IMR-90 (cell line): ENCODE measurements around the gene RAB36. TPM values are rescaled to one million over a fixed set of nuclear protein-coding genes. Genes with fewer than 3 reads are reported as not detected.
A peak's percentile ranks its signal among the peaks of the same experiment; 100 is the strongest.

Experiments used
- ATAC-seq: fragments of 200-7000 bp; cut with Tn5 transposase; 2 replicates; pipeline ENCODE4 v1.9.1; 2020; ENCODE audit warnings: low read depth, mild to moderate bottlenecking, moderate library complexity
- BruUV-seq: library from RNA; stranded (reverse); fragments of 400-500 nt; replicated peaks from 2 replicates; lab custom pipeline; 2021; lab: Mats Ljungman, UMichigan
- CTCF ChIA-PET: fragments of 300-600 bp; formaldehyde crosslinking; extraction: SDS; loops from one replicate; lab custom pipeline; 2021; ENCODE audit warnings: antibody characterized with exemption; lab: Yijun Ruan, JAX
- POLR2A ChIA-PET: fragments of 300-600 bp; sonication (Branson Sonifier 250); formaldehyde crosslinking; loops from one replicate; lab custom pipeline; 2022; ENCODE audit warnings: antibody characterized with exemption; ENCODE audit not compliant: unreplicated experiment; lab: Charles Lee
- DNase-seq: peaks from one replicate; pipeline ENCODE4 v3.0.0; 2013
- H2AFZ ChIP-seq: replicated peaks from 2 replicates; pipeline ENCODE3; 2013; ENCODE audit warnings: low read length, mild to moderate bottlenecking; ENCODE audit not compliant: poor library complexity
- H2AK5ac ChIP-seq: 2 replicates; pipeline ENCODE4 v1.6.1; 2013; ENCODE audit warnings: low read depth, low read length, inconsistent platforms
- H2AK9ac ChIP-seq: replicated peaks from 2 replicates; pipeline ENCODE3; 2013; ENCODE audit warnings: mild to moderate bottlenecking, low read depth, low read length, moderate library complexity; ENCODE audit not compliant: poor library complexity
- H2BK120ac ChIP-seq: 2 replicates; pipeline ENCODE4 v1.6.1; 2013; ENCODE audit warnings: low read depth, low read length, inconsistent platforms
- H2BK15ac ChIP-seq: 3 replicates; pipeline ENCODE4 v1.6.1; 2013; ENCODE audit warnings: low read depth, low read length, inconsistent platforms
- H2BK20ac ChIP-seq: 2 replicates; pipeline ENCODE4 v1.6.1; 2013; ENCODE audit warnings: low read depth, mild to moderate bottlenecking, inconsistent platforms, low read length, moderate library complexity
- H2BK5ac ChIP-seq: 2 replicates; pipeline ENCODE4 v1.6.1; 2013; ENCODE audit warnings: mild to moderate bottlenecking, low read depth, low read length, inconsistent platforms; ENCODE audit not compliant: poor library complexity, severe bottlenecking
- H3K14ac ChIP-seq: replicated peaks from 2 replicates; pipeline ENCODE4 v1.6.1; 2013; ENCODE audit warnings: low read depth, low read length, inconsistent platforms
- H3K18ac ChIP-seq: 2 replicates; pipeline ENCODE4 v1.6.1; 2013; ENCODE audit warnings: low read depth, low read length, control low read depth
- H3K23ac ChIP-seq: 2 replicates; pipeline ENCODE4 v1.6.1; 2013; ENCODE audit warnings: low read depth, low read length, inconsistent platforms
- H3K27ac ChIP-seq: 2 replicates; pipeline ENCODE4 v1.5.1; 2013; ENCODE audit warnings: mild to moderate bottlenecking, control low read depth, low read length; ENCODE audit not compliant: insufficient read depth
- H3K27me3 ChIP-seq: 2 replicates; pipeline ENCODE4 v1.6.1; 2013; ENCODE audit warnings: low read length; ENCODE audit not compliant: control insufficient read depth, insufficient read depth
- H3K36me3 ChIP-seq: 2 replicates; pipeline ENCODE4 v1.6.1; 2013; ENCODE audit warnings: low read length, mixed read lengths; ENCODE audit not compliant: control insufficient read depth, insufficient read depth
- H3K4ac ChIP-seq: 2 replicates; pipeline ENCODE4 v1.6.1; 2013; ENCODE audit warnings: low read depth, low read length, inconsistent platforms
- H3K4me1 ChIP-seq: 2 replicates; pipeline ENCODE4 v1.6.1; 2013; ENCODE audit warnings: low read length, mixed read lengths; ENCODE audit not compliant: control insufficient read depth, insufficient read depth
- H3K4me2 ChIP-seq: 2 replicates; pipeline ENCODE4 v1.6.1; 2013; ENCODE audit warnings: low read depth, mild to moderate bottlenecking, control low read depth, low read length, moderate library complexity
- H3K4me3 ChIP-seq: 2 replicates; pipeline ENCODE4 v1.5.1; 2013; ENCODE audit warnings: low read depth, mild to moderate bottlenecking, control low read depth, low read length, moderate library complexity; ENCODE audit not compliant: insufficient read depth
- H3K56ac ChIP-seq: 2 replicates; pipeline ENCODE4 v1.6.1; 2013; ENCODE audit warnings: low read length, inconsistent platforms; ENCODE audit not compliant: insufficient read depth; ENCODE audit errors: extremely low read depth
- H3K79me1 ChIP-seq, 2 experiments: 2 replicates each; pipeline ENCODE4 v1.6.1; 2013; ENCODE audit warnings: low read length in 2 of 2, inconsistent platforms in 1 of 2, low read depth in 1 of 2
- H3K9ac ChIP-seq: 2 replicates; pipeline ENCODE4 v1.6.1; 2013; ENCODE audit warnings: low read depth, low read length, control low read depth
- H3K9me1 ChIP-seq: 2 replicates; pipeline ENCODE4 v1.6.1; 2013; ENCODE audit warnings: low read length, inconsistent platforms; ENCODE audit not compliant: insufficient read depth
- H3K9me3 ChIP-seq: 2 replicates; pipeline ENCODE4 v1.6.1; 2013; ENCODE audit warnings: low read length; ENCODE audit not compliant: control insufficient read depth, insufficient read depth
- H4K20me1 ChIP-seq: 2 replicates; pipeline ENCODE4 v1.6.1; 2013; ENCODE audit warnings: low read length, inconsistent platforms; ENCODE audit not compliant: insufficient read depth
- H4K5ac ChIP-seq: 2 replicates; pipeline ENCODE4 v1.6.1; 2013; ENCODE audit warnings: mild to moderate bottlenecking, low read depth, low read length, control low read depth
- H4K8ac ChIP-seq, 2 experiments: 2 replicates each; pipeline ENCODE4 v1.6.1; 2013; ENCODE audit warnings: low read depth in 2 of 2, low read length in 2 of 2, control low read depth in 1 of 2, inconsistent platforms in 1 of 2
- H4K91ac ChIP-seq: 2 replicates; pipeline ENCODE4 v1.6.1; 2013; ENCODE audit warnings: low read depth, low read length, inconsistent platforms; ENCODE audit not compliant: insufficient read depth
- MXI1 ChIP-seq: IDR thresholded peaks from 2 replicates; pipeline ENCODE4 v1.6.1; 2012; ENCODE audit warnings: low read depth, mild to moderate bottlenecking, low read length, moderate library complexity, borderline replicate concordance
- POLR2A ChIP-seq: IDR thresholded peaks from 2 replicates; pipeline ENCODE4 v1.6.1; 2012; ENCODE audit warnings: mild to moderate bottlenecking, low read depth, low read length
- RAD21 ChIP-seq: IDR thresholded peaks from 2 replicates; pipeline ENCODE4 v1.6.1; 2012; ENCODE audit warnings: low read length, improper control_type of control experiment
- SMC3 ChIP-seq: fragments of 150-350 bp; IDR thresholded peaks from 2 replicates; pipeline ENCODE4 v1.6.1; 2016; ENCODE audit warnings: low read depth, mild to moderate bottlenecking, antibody characterized with exemption, low read length, moderate library complexity
- WGBS, 2 experiments: methylation state at CpG; one replicate each; pipeline versions ENCODE4 v1.1.5 to v1.1.7; 2013; ENCODE audit warnings: missing lambda C conversion rate in 2 of 2; ENCODE audit not compliant: insufficient read length in 1 of 2; ENCODE audit errors: extremely low coverage in 2 of 2; 5-methylcytosine and 5-hydroxymethylcytosine counted together
- dilution Hi-C: fragments of 300-500 bp; cut with HindIII; formaldehyde crosslinking; loops from one replicate; pipeline ENCODE4 v1.14.3; 2018; ENCODE audit warnings: low sequenced_read_pairs; ENCODE audit not compliant: unreplicated experiment
- in situ Hi-C: fragments of 300-500 bp; cut with MboI; formaldehyde crosslinking; loops from 3 replicates; pipeline ENCODE4 v1.14.3; 2019; ENCODE audit warnings: low sequenced_read_pairs, inconsistent platforms, mixed read lengths
- intact Hi-C: fragments of 100-400 bp; cut with micrococcal nuclease; formaldehyde crosslinking; loops from 2 replicates; pipeline ENCODE4 v1.10.0; 2022
- polyA plus RNA-seq, 3 experiments: library from polyadenylated mRNA; depleted of rRNA; stranded (reverse); fragments of >200 nt; gene quantifications; 2 replicates each; pipeline ENCODE4 v1.2.3, GENCODE V29; 2012; ENCODE audit warnings: low replicate concordance in 1 of 3
- total RNA-seq: library from RNA; depleted of rRNA; stranded (reverse); fragments of >200 nt; gene quantifications from 2 replicates; pipeline ENCODE4 v1.2.3, GENCODE V29; 2012

RAB36 gene
- total and polyA plus RNA-seq, 2 of the 4 experiments (the other 2 are of a cell fraction) = 3.6 to 4.0 TPM

GRCh38 chr22:23121424-23121823 lies 23.9 kb upstream of the RAB36 start:
- Histone ChIP-seq H3K9ac (no peak overlapping the region), H2AFZ (no peak overlapping the region), H2AK5ac (no peak overlapping the region), H2AK9ac (no peak overlapping the region), H2BK20ac (no peak overlapping the region), H2BK5ac (no peak overlapping the region), H3K18ac (no peak overlapping the region), H3K27me3 (peaks cover 3% of the 10 kb centered on the region; the same call in 1 of the 2 replicates), H4K20me1 (no peaks in the 10 kb centered on the region), H3K9me1 (no peaks in the 10 kb centered on the region), H2BK120ac (no peak overlapping the region), H3K36me3 (no peaks in the 10 kb centered on the region), H3K4ac (no peak overlapping the region), H3K79me1 (no peaks in the 10 kb centered on the region), H2BK15ac (no peak overlapping the region), H4K91ac (no peak overlapping the region), H3K14ac (no peak overlapping the region), H3K9me3 (no peaks in the 10 kb centered on the region), H4K8ac (no peak overlapping the region), H3K56ac (no peak overlapping the region), H3K4me3 (no peak overlapping the region), H3K4me2 (no peak overlapping the region), H3K4me1 (no peaks in the 10 kb centered on the region), H3K27ac (no peak overlapping the region), H4K5ac (no peak overlapping the region), H3K23ac (no peak overlapping the region)
- in situ Hi-C loops (loop anchor here (10.0 kb wide), 1 partner anchor 267 kb away; no protein-coding TSS in a partner anchor), intact Hi-C loops (no loop called here), dilution Hi-C loops (no loop called here)
- 46% methylated on average over 3 of the region's 9 CpGs; no CpG with 5 or more reads in 1 of the 2 experiments for WGBS, 2 experiments
- TF ChIP-seq POLR2A = no peak
- TF ChIP-seq RAD21 = no peak
- TF ChIP-seq MXI1 = no peak
- TF ChIP-seq SMC3 = no peak
- ATAC-seq (no peak), DNase-seq (peak; percentile 32)
- ChIA-PET CTCF (no interaction called here), POLR2A (no interaction called here)
- BruUV-seq = no TSS peak
